ENCODE results near the gene SIRT7. TPM values are rescaled to one million over a fixed set of nuclear protein-coding genes. Genes with fewer than 3 reads are reported as not detected.
A peak's percentile ranks its signal among the peaks of the same experiment; 100 is the strongest.

The SIRT7 gene
- total RNA-seq, 1 donor = 22.1 TPM

DNA sequence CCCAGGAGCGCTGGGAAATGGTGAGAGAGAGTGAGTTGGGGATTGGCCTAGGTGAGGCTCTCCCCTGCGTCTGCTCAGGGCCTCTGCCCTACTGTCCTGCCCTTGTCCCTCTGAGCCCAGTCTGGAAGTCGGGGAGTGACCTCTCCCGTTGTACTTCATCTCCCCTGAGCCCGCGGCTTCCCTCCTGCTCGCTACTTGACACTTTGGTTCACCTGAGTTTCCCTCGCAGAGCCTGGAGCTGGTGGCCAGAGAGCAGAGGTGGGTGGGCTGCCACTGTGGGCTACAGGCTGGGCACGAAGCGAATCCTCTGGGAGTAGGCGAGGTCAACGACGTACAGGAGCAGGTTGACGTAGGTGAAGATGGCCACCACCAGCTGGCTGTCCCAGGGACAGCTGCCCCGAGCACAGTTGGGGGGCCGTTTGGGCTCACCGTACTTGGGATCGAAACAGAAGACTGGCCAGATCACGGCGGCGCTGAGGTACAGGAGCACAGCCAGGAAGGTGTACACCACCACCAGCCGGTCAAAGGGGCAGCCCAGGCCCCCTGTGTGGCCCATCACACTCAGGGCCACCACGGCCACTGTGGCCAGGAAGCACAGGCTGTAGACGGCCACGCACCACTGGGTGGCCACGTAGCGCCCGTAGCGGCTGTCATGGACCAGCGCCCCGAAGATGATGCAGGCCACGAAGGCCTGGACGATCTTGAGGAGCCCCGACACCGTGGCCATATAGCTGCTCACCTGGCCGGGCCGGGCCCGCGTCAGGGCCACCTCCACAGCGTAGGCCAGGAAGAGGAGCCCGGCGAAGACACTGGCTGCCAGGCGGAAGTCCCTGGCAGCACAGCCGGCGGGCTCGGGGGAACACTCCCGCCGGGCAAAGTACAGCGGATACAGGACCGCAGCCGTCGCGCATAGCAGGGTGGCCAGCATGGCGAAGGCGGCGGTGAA, 22.8 kb upstream of the SIRT7 start:
- Histone ChIP-seq H3K4me3 (ENCODE audit: insufficient read depth, low read length) (no peak overlapping the region), H2AFZ (ENCODE audit: low read length) (no peak overlapping the region), H3K36me3 (ENCODE audit: insufficient read depth, low read length) (no peaks in the 10 kb centered on the region), H3K79me2 (ENCODE audit: insufficient read depth, low read length) (peaks cover 6% of the 10 kb centered on the region), H3K27ac (ENCODE audit: low read depth, low read length) (no peak overlapping the region), H3K4me2 (ENCODE audit: insufficient read depth, low read length) (no peak overlapping the region), H3K9me3 (ENCODE audit: low read depth, low read length) (no peaks in the 10 kb centered on the region), H4K20me1 (ENCODE audit: insufficient read depth, low read length) (no peaks in the 10 kb centered on the region), H3K4me1 (ENCODE audit: insufficient read depth, low read length) (peaks cover 6% of the 10 kb centered on the region), H3K27me3 (ENCODE audit: insufficient read depth, low read length) (peaks cover 7% of the 10 kb centered on the region)
- TF ChIP-seq, protein P1, sequence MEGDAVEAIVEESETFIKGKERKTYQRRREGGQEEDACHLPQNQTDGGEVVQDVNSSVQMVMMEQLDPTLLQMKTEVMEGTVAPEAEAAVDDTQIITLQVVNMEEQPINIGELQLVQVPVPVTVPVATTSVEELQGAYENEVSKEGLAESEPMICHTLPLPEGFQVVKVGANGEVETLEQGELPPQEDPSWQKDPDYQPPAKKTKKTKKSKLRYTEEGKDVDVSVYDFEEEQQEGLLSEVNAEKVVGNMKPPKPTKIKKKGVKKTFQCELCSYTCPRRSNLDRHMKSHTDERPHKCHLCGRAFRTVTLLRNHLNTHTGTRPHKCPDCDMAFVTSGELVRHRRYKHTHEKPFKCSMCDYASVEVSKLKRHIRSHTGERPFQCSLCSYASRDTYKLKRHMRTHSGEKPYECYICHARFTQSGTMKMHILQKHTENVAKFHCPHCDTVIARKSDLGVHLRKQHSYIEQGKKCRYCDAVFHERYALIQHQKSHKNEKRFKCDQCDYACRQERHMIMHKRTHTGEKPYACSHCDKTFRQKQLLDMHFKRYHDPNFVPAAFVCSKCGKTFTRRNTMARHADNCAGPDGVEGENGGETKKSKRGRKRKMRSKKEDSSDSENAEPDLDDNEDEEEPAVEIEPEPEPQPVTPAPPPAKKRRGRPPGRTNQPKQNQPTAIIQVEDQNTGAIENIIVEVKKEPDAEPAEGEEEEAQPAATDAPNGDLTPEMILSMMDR (IDR thresholded peaks at IDR 0.05; ENCODE audit: extremely low read depth, low read depth, low read length) = no peak
- DNase-seq (ENCODE audit: insufficient read length, low spot score, missing footprints) = no peak

DNA sequence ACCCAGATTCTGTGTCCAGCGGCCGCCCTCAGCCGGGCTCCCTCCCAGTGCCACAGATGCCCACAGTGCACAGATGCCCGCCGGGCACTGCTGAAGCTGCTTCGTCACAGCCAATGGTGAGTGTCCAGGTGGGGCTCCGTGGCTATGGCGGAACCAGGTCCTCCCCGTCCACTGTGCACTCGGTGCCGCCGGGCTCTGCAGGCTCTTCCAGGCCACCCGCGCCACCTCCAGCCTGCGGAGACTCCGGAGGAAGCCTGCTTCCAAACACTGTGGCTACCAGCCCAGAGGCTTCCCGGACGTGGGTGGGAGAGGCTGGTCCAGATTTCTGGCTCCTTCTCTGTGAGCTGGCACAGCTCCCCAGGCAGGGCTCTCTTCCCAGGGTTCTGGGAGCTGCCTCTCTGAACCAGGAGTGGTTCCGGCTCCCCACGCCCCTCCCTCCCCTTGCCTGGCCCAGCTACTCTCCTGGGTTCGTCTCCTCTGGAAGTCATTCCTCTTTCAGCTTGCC, 22.0 kb upstream of the SIRT7 start:
- peak overlapping the region; percentile 29 for H3K4me2 ChIP-seq (ENCODE audit: insufficient read depth, low read length)
- H4K20me1 ChIP-seq (ENCODE audit: insufficient read depth, low read length) = peaks cover 5% of the 10 kb centered on the region
- H3K4me3 ChIP-seq (ENCODE audit: insufficient read depth, low read length) = no peak overlapping the region
- no peak overlapping the region for H3K27ac ChIP-seq (ENCODE audit: low read depth, low read length)
- peak overlapping the region; percentile 37 for H2AFZ ChIP-seq (ENCODE audit: low read length)
- TF ChIP-seq, protein P1 (IDR thresholded peaks at IDR 0.05; ENCODE audit: extremely low read depth, low read depth, low read length) = no peak
- peaks cover 7% of the 10 kb centered on the region for H3K27me3 ChIP-seq (ENCODE audit: insufficient read depth, low read length)
- no peak for DNase-seq (ENCODE audit: insufficient read length, low spot score, missing footprints)
- peaks cover 6% of the 10 kb centered on the region for H3K4me1 ChIP-seq (ENCODE audit: insufficient read depth, low read length)
- peaks cover 6% of the 10 kb centered on the region for H3K79me2 ChIP-seq (ENCODE audit: insufficient read depth, low read length)
- H3K36me3 ChIP-seq (ENCODE audit: insufficient read depth, low read length) = peaks cover under 1% of the 10 kb centered on the region
- H3K9me3 ChIP-seq (ENCODE audit: low read depth, low read length) = no peaks in the 10 kb centered on the region

DNA sequence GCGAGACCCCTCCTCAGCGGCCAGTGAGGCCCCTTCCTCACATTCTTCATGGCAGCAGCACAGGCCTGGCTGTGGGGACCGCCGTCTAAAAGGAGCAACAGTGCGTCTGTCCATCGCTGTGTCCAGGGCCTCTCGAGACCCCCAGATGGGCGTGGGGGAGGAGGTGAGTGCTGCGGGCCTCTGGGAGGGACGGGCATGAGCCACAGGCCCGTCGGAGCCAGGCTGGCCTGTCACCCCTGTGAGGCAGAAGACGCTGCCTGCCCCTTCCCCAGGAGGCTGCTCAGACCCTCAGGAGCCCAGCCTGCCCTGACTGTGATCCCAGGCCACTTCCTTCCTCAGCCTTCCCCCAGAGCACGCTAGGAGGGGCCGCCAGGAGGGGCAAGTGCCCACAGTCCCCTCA, 21.2 kb upstream of the SIRT7 start:
- DNase-seq (ENCODE audit: insufficient read length, low spot score, missing footprints) = no peak
- Histone ChIP-seq H2AFZ (ENCODE audit: low read length) (no peak overlapping the region), H3K27ac (ENCODE audit: low read depth, low read length) (no peak overlapping the region), H4K20me1 (ENCODE audit: insufficient read depth, low read length) (peaks cover 11% of the 10 kb centered on the region), H3K36me3 (ENCODE audit: insufficient read depth, low read length) (peaks cover 7% of the 10 kb centered on the region), H3K9me3 (ENCODE audit: low read depth, low read length) (no peaks in the 10 kb centered on the region), H3K4me1 (ENCODE audit: insufficient read depth, low read length) (peaks cover 6% of the 10 kb centered on the region), H3K4me3 (ENCODE audit: insufficient read depth, low read length) (no peak overlapping the region), H3K4me2 (ENCODE audit: insufficient read depth, low read length) (no peak overlapping the region), H3K27me3 (ENCODE audit: insufficient read depth, low read length) (peaks cover 1% of the 10 kb centered on the region), H3K79me2 (ENCODE audit: insufficient read depth, low read length) (peaks cover 6% of the 10 kb centered on the region)
- TF ChIP-seq, protein P1 (IDR thresholded peaks at IDR 0.05; ENCODE audit: extremely low read depth, low read depth, low read length) = no peak

DNA sequence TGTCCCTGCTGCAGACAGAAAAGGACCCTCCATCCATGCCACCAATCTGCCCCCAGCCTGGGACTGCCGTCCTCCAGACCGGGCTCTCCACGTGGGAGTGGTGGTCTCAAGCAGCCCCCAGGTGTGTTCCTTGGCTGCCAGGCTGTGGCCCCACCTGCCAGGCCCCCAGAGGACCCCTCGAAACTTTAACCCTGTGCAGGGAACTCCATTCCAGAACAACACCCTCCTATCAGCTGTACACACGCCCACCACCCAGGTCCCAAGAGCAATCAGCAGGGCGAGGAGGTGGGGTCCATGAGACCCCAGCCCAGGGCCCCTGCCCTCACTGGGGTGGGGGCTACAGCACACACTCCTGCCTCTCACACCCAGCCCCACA, 17.7 kb upstream of the SIRT7 start:
- H3K9me3 ChIP-seq (ENCODE audit: low read depth, low read length) = no peaks in the 10 kb centered on the region
- no peaks in the 10 kb centered on the region for H3K27me3 ChIP-seq (ENCODE audit: insufficient read depth, low read length)
- H3K27ac ChIP-seq (ENCODE audit: low read depth, low read length) = no peak overlapping the region
- H3K4me2 ChIP-seq (ENCODE audit: insufficient read depth, low read length) = peak overlapping the region; percentile 40
- peaks cover 12% of the 10 kb centered on the region for H3K36me3 ChIP-seq (ENCODE audit: insufficient read depth, low read length)
- peaks cover 18% of the 10 kb centered on the region for H4K20me1 ChIP-seq (ENCODE audit: insufficient read depth, low read length)
- peaks cover 6% of the 10 kb centered on the region for H3K4me1 ChIP-seq (ENCODE audit: insufficient read depth, low read length)
- TF ChIP-seq, protein P1 (IDR thresholded peaks at IDR 0.05; ENCODE audit: extremely low read depth, low read depth, low read length) = no peak
- peaks cover 6% of the 10 kb centered on the region for H3K79me2 ChIP-seq (ENCODE audit: insufficient read depth, low read length)
- DNase-seq (ENCODE audit: insufficient read length, low spot score, missing footprints) = no peak
- peak overlapping the region; percentile 54 for H3K4me3 ChIP-seq (ENCODE audit: insufficient read depth, low read length)
- H2AFZ ChIP-seq (ENCODE audit: low read length) = no peak overlapping the region
